ENCODE measurements around the gene OBP2A.

OBP2A gene

DNA sequence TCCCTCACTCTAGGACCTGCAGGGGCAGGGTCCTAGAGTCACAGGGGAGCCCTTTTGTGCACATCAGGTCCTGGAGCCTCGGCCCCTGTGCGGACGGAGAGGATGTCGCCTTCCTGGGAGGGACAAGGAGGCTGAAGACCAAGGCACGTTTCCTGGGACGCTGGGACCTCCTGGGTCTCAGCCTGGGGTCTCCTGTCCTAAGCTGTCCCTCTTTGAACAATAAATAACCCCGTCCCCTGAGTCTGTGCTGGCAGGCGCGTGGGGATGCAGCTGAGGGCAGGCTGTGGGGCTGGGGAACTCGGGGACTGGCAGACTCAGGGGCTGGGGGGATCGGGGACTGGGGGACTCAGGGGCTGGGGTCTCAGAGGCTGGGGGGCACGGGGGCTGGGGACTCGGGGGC, 46.7 kb downstream of the OBP2A start:
- TF ChIP-seq, protein P1, sequence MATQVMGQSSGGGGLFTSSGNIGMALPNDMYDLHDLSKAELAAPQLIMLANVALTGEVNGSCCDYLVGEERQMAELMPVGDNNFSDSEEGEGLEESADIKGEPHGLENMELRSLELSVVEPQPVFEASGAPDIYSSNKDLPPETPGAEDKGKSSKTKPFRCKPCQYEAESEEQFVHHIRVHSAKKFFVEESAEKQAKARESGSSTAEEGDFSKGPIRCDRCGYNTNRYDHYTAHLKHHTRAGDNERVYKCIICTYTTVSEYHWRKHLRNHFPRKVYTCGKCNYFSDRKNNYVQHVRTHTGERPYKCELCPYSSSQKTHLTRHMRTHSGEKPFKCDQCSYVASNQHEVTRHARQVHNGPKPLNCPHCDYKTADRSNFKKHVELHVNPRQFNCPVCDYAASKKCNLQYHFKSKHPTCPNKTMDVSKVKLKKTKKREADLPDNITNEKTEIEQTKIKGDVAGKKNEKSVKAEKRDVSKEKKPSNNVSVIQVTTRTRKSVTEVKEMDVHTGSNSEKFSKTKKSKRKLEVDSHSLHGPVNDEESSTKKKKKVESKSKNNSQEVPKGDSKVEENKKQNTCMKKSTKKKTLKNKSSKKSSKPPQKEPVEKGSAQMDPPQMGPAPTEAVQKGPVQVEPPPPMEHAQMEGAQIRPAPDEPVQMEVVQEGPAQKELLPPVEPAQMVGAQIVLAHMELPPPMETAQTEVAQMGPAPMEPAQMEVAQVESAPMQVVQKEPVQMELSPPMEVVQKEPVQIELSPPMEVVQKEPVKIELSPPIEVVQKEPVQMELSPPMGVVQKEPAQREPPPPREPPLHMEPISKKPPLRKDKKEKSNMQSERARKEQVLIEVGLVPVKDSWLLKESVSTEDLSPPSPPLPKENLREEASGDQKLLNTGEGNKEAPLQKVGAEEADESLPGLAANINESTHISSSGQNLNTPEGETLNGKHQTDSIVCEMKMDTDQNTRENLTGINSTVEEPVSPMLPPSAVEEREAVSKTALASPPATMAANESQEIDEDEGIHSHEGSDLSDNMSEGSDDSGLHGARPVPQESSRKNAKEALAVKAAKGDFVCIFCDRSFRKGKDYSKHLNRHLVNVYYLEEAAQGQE (IDR thresholded peaks at IDR 0.05; ENCODE audit: insufficient read depth in 1 of 2, low read depth in 2 of 2, low read length in 2 of 2): no peak
- no peak for TF ChIP-seq POLR2AphosphoS5 (IDR thresholded peaks at IDR 0.05; ENCODE audit: low read depth, low read length)
- no peak for TF ChIP-seq TAF1 (IDR thresholded peaks at IDR 0.05; ENCODE audit: borderline replicate concordance, insufficient read depth, low read length)
- no peak for TF ChIP-seq FOXP2 (optimal IDR thresholded peaks at IDR 0.05; ENCODE audit: borderline replicate concordance, extremely low read depth, extremely low read length, insufficient read depth)
- TF ChIP-seq SIN3A (IDR thresholded peaks at IDR 0.05; ENCODE audit: borderline replicate concordance, insufficient read depth, low read length): no peak

DNA sequence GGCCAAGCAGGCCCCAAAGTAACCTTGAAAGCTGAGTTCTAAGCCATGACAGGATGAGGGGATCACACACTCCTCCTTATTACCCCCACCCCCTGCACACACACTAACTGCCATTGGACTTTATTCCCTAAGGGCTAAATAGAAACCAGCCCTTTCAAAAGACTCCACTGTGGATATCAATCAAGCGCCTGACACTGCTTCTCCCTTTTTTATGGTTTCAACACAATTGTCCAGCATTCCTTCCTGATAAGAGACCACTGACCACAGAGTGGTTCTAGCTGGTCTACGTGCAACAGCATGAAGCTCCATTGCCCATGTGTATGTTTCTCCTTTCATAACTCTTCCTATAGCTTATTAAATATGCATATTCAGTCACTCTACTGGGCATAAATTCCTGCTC, 50.3 kb downstream of the OBP2A start:
- TF ChIP-seq FOXP2 (optimal IDR thresholded peaks at IDR 0.05; ENCODE audit: borderline replicate concordance, extremely low read depth, extremely low read length, insufficient read depth): no peak
- TF ChIP-seq POLR2AphosphoS5 (IDR thresholded peaks at IDR 0.05; ENCODE audit: low read depth, low read length): no peak
- no peak for TF ChIP-seq TAF1 (IDR thresholded peaks at IDR 0.05; ENCODE audit: borderline replicate concordance, insufficient read depth, low read length)
- no peak for TF ChIP-seq SIN3A (IDR thresholded peaks at IDR 0.05; ENCODE audit: borderline replicate concordance, insufficient read depth, low read length)
- TF ChIP-seq, protein P1 (IDR thresholded peaks at IDR 0.05; ENCODE audit: insufficient read depth in 1 of 2, low read depth in 2 of 2, low read length in 2 of 2): no peak

Data from PFSK-1 (cell line).